ENCODE results near the gene ZNF445.
"Not testable (repeated sequence)": the region's sequence is repeated elsewhere in the genome, so short reads cannot be mapped to it uniquely, and the experiment has no call there.

ZNF445 gene

DNA sequence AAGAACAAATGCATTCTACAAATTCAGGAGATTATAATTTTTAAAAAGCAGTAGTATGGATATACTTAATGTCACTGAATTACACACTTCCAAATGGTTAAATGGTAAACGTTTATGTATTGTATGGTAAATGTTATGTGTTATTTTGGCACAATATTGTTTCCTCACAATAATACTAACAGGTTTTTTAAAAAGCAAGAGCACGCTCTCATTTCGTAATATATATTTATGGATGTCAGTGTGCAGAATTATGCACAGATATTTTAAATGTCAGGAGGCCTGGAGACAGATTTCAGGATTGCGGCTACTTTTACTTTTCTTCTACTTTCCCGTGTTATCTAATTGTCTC lies 533 bp downstream of the ZNF445 start:
- FAIRE-seq (no peak), DNase-seq (ENCODE audit: low spot score) (no peak)

- no peak for DNase-seq (ENCODE audit: low spot score)
- no peak for FAIRE-seq
Observed at GRCh38 chr3:44476181-44476611, 1.3 kb downstream of the ZNF445 start.

- not testable (repeated sequence) for DNase-seq (ENCODE audit: low spot score); FAIRE-seq
Observed at GRCh38 chr3:44474886-44475285, 2.6 kb downstream of the ZNF445 start.

DNA sequence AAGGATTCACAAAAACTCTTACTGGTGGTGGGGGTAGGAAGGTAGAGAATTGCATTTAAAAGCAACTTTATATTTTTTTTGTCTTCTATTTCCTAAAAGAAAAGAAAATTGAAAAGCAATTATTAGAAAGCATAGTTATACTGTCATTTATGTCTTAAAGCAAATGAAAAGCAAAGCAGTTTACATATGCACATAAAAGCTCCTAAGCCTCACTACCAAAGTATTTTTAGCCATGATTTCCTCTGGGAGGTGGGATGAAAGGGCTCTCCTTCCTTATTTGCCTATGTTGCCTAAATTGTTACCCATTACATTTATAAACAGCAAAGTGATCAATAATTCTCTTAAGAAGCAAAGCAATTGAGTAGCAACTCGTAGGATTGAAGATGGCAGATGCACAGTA lies 7.0 kb downstream of the ZNF445 start:
- DNase-seq (ENCODE audit: low spot score) = no peak
- FAIRE-seq = no peak

GRCh38 chr3:44469914-44470313 lies 7.6 kb downstream of the ZNF445 start:
- no peak for DNase-seq (ENCODE audit: low spot score)

DNA sequence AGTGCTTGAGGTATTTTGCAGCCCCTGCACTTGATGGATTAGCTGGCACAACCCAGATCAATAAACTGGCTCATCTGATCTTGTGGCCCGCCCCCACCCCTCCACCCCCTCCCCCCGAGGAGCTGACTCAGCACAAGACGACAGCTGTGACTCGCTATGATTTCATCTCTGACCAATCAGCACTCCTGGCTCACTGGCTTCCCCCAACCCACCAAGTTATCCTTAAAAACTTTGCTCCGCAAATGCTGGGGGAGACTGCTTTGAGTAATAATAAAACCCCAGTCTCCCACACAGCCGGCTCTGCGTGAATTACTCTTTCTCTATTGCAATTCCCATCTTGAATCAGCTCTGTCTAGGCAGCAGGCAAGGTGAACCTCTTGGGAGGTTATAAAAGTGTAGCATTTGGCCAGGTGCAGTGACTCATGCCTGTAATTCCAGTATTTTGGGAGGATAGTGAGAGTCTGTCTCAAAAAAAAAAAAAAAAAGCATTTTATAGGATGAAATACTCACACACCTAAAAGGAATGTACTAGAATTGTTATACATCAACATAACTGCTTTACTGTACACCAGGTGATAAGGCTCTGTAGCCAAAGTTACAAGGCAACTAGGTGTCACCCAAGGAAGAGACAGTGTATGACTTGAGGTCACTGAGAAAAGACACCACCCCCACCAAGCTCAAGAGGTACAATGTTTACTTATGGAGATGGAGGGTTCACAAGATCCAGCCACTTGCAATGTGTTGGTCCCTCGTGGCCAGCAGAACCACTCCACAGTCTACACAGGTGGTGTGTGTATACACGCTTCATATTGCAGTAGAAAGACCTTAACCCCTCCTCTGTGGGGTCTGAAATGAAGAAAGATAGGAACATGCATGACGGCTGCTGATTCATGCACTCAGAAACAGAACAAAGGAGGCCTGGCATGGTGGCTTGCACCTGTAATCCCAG lies 8.6 kb downstream of the ZNF445 start:
- peak; percentile 41 for DNase-seq (ENCODE audit: low spot score)
- FAIRE-seq = no peak

More at GRCh38 chr3:44469914-44470313, 7.6 kb downstream of the ZNF445 start:
- no peak for FAIRE-seq

GRCh38 chr3:44468099-44468537 lies 9.4 kb downstream of the ZNF445 start:
- not testable (repeated sequence) for FAIRE-seq; DNase-seq (ENCODE audit: low spot score)

- FAIRE-seq (no peak), DNase-seq (ENCODE audit: low spot score) (no peak)
Observed at GRCh38 chr3:44467241-44467640, 10.2 kb downstream of the ZNF445 start.

GRCh38 chr3:44464920-44465319 lies 12.6 kb downstream of the ZNF445 start:
- not testable (repeated sequence) for FAIRE-seq

GRCh38 chr3:44464509-44464908 lies 13.0 kb downstream of the ZNF445 start:
- DNase-seq (ENCODE audit: low spot score) (no peak), FAIRE-seq (no peak)

More at GRCh38 chr3:44464920-44465319, 12.6 kb downstream of the ZNF445 start:
- not testable (repeated sequence) for DNase-seq (ENCODE audit: low spot score)

DNA sequence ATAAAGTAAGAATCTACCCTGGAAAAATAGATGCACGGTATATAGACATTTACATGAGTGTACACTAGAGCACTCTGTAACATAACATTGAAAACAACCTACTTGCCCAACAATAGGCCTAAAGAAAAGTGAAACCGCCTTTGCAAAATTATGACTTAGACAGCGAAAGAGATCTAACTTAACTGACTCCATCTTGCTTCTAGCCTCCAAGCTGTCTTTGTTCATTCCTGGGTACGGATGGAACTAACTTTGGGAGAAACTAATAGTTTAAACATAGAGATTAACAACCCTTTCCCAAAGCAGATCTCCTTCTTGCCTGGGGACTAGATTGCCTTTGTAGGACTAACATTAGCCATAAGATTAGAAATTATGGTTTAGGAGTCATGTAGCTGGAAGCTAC lies 17.4 kb downstream of the ZNF445 start:
- DNase-seq (ENCODE audit: low spot score); FAIRE-seq: not testable (repeated sequence)

DNA sequence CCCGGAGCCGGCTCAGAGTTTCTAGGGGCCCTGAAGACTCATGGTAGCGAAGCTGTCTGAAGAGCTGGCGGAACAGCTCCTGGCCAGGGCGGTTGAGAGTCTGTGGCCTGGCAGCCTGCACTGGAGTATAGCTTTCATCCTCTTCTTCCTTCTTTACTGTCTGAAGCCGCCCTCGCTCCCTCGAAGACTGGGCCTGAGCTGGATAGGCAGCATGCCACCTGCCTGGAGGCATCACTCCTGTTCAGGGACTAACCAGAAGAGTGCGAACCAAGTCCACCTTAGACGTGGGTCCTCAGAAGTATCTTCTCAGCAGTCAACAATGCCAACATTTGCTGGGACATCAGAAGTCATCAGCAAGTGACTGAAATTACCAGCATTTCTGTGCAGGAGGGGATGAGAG lies 22.2 kb downstream of the ZNF445 start:
- FAIRE-seq (no peak), DNase-seq (ENCODE audit: low spot score) (no peak)

DNA sequence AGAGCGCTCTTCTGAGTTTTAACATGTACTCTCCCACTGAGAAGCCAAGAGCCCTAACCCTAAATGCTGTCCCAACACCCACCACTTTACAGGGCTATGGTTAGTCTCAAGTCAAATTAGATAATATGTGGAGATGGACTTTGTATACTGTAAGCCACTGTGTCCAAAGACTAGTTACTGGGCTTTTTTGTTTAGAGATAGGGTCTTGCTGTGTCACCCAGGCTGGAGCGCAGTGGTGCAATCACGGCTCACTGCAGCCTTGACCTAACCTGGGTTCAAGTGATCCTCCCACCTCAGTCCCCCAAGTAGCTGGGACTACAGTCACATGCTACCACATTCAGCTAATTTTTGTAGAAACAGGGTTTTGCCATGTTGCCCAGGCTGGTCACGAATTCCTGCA lies 23.2 kb downstream of the ZNF445 start:
- FAIRE-seq (no peak), DNase-seq (ENCODE audit: low spot score) (no peak)

- no peak for DNase-seq (ENCODE audit: low spot score)
- no peak for FAIRE-seq
Observed at GRCh38 chr3:44451441-44451840, 26.0 kb downstream of the ZNF445 start.

DNA sequence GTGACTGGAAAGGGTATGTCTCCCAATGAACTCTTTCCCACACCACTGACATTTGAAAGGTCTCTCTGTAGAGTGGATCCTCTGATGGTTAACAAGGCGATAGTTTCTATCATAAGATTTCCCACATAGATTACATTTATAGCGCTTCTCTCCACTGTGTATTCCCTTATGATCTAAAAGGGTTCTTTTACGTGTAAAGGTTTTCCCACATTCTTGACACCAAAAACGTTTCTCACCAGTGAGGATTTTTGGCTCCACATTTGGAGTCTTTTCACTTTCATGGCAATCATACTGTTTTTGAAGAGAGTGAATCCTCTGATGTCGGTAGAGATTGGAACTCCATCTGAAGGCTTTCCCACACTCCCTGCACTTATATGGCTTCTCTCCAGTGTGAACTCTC lies 30.5 kb downstream of the ZNF445 start:
- FAIRE-seq = no peak
- DNase-seq (ENCODE audit: low spot score) = no peak

GRCh38 chr3:44445786-44446185 lies 31.7 kb downstream of the ZNF445 start:
- DNase-seq (ENCODE audit: low spot score) (no peak), FAIRE-seq (no peak)

DNA sequence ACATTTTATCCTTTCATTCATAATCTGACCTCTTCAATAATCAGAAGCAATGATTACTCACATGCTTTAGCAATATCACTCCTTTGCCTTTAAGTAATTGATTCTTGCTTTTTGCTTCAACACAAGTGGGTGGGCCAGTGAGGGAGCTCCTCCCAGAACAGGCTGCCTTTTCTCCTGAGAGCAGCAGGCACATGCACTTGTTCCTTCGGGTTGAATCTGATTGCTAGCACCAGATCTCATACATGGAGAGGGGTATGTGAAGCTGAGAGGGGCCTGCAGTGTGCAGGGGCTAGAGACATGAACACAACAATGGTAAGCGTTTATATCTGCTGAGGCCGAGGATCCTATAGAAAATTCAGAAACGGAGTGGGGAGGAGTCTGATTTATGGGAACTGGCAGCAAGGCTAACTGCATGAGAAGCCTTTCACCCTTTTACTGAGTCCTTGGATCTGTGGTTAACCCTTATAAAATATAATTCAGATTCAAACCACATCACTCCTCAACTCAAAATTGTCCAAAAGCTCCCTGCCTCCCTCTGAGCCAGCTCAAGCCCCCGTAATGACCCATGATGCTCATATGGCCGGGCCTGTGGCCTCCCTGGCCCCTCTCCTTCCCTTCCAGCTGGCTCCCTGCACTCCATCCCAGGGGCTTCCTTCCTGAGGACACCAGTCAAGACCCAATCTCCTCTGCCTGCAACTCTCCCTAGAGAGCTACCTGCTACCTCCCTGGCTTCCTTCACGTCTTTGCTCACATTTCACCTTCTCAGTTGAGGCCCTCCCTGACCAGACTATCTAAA lies 32.4 kb downstream of the ZNF445 start:
- FAIRE-seq (no peak), DNase-seq (ENCODE audit: low spot score) (no peak)

DNA sequence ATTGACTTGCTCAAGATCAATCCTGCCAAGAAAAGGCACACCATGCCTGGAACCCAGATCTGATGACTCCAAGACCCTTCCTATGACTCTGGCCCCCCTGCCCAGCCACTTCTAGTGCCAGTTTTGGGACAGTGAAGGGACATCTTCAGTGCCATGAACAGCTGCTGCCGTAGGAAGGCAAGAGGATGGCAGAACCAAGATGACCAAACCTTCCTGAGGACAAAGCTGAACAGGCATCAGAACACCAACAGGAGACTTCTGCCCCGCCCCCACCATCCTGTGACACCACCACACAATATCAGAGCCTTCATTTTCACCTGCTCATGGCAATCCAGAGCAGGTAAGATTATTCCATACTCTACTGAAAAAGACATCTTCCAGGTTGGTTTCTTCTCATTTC lies 33.0 kb downstream of the ZNF445 start:
- FAIRE-seq (no peak), DNase-seq (ENCODE audit: low spot score) (no peak)

DNA sequence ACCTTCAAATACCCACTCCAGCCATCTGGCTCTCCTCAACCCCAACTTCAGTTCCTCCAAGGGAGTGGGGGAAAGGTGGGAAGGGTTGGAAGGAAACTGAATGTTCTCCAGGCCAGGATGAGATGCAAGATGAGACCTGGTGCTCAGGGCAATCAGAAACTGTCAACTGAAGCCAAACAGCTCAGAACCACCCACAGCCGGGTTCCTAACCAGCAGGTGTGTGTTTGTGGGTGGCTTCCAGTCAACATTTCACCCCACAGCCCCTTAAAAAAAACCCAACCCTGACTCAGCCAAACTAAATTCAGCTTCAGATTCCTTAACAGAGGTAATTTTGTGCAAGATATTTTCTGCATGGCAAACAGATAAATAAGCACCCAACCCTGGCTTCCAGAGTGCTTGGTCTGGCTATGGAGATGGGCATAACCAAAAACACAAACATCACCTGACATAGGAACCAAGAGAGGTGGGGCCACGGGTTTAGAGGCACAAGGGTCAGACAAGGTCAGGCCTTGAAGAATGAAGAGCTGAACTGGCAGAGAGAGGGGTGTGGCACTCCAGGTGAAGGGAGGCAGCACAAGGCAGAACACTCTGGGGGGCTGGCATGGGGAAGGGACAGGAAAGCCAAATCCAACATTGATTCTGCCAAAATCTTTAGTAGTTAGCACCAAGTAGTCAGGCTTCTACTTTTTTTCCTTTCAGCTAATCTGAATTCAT lies 34.7 kb downstream of the ZNF445 start:
- no peak for DNase-seq (ENCODE audit: low spot score)
- no peak for FAIRE-seq

GRCh38 chr3:44439499-44440295 lies 37.8 kb downstream of the ZNF445 start:
- FAIRE-seq (no peak), DNase-seq (ENCODE audit: low spot score) (no peak)

GRCh38 chr3:44437800-44438199 lies 39.7 kb downstream of the ZNF445 start:
- no peak for FAIRE-seq
- no peak for DNase-seq (ENCODE audit: low spot score)
